ENCODE measurements around the gene CRYBB1.

CRYBB1 gene

DNA sequence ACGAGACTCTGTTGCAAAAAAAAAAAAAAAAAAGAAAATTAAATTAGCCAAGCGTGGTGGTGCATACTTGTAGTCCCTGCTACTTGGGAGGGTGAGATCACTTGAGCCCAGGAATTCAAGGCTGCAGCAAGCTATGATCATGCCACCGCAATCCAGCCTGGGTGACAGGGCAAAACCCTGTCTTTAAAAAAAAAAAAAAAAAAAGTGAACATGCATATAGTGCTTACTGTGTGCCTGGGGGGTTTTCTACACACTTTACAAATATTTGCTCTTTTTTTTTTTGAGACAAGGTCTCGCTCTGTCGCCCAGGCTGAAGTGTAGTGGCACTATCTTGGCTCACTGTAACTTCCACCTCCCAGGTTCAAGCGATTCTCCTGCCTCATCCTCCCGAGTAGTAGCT is 40.7 kb downstream of the CRYBB1 start:
- no peak for DNase-seq (ENCODE audit: low read depth in 2 of 2)

DNA sequence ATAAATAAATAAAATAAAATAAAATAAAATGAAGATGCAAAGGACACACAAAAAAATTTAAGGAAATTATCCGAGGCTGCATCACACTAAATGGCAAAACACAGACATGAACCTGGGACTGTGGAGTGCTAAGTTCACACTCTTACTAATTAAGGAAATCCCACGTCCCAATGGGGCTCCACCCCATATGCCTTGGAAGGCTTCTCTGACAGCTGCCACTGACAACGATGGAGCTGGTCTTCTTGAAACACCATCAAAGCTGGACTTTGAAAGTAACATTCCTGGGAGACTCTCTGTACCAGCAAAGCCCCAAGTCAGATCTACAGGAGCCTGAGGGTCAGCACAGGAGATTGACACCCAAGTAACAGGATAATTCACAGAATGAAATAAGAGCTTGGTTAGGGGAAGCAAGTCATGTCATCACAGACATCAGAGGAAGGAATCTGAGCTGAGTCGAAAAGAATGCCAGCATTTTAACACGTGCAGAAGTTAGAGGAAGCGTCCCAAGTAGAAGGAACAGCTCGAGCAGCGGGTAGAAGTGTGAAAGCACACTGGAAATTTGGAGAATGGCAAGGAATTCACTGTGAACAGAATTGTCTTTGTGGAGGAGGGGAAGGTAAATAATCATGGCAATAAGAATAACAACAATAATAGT is 41.7 kb downstream of the CRYBB1 start:
- DNase-seq (ENCODE audit: low read depth in 2 of 2), result no peak

DNA sequence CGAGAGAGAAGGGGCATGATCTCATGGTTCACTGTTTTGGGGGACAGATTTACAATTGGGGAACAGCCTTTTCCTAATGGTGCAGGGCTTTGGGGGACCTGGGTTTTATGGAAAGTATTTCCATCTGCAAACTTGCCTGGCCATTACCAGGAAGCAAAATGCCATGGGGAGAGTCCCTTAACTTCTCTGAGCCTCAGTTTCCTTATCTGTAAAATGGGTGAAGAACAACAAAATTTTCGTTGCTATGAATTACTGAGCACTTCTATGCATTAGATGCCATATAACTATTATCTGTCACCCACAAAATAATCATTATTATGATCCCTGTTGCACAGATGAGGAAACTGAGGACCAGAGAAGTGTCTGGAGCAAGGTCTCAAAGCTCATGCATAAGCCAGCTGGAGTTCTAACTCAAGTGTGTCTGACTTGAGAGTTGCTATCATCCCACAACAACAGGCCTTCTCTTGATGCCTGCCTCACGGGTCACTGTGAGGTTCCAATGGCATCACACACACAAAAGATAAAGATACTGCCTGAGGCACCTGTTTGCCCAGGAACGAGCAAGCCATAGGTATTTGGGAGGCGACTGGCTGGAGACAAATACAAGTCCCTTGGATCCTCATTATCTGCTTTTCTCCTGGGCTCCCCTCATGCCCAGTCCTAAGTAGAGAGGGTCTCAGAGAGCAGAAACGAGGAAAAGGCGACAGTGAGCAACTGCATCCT is 43.7 kb downstream of the CRYBB1 start:
- no peak for DNase-seq (ENCODE audit: low read depth in 2 of 2)

DNA sequence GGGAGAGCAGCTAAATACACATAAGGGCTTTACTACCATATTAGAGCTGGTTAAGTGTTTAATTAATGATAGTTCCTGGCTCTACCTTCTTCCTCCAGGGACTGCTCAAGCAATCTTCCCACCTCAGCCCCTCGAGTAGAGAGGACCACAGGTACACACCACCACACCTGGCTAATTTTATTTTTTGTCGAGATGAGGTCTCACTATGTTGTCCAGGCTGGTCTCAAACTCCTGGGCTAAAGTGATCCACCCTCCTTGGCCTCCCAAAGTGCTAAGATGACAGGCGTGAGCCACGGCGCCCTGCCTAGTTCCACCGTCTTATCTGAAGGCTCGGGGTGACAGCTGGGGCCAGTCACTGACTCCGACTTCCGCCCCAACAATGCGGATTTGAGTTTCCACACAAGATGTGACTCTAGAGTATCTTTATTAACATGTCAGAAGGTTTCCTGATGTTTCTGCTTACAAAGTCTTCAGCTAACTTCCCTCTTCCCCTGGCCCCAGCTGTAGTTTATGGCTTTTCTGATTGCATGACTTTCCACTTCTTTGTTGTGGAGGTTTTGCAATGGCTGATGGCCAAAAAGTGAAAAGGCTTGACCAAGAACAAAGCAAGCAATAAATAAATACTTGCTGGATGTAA is 44.7 kb downstream of the CRYBB1 start:
- DNase-seq (ENCODE audit: low read depth in 2 of 2), result no peak

DNA sequence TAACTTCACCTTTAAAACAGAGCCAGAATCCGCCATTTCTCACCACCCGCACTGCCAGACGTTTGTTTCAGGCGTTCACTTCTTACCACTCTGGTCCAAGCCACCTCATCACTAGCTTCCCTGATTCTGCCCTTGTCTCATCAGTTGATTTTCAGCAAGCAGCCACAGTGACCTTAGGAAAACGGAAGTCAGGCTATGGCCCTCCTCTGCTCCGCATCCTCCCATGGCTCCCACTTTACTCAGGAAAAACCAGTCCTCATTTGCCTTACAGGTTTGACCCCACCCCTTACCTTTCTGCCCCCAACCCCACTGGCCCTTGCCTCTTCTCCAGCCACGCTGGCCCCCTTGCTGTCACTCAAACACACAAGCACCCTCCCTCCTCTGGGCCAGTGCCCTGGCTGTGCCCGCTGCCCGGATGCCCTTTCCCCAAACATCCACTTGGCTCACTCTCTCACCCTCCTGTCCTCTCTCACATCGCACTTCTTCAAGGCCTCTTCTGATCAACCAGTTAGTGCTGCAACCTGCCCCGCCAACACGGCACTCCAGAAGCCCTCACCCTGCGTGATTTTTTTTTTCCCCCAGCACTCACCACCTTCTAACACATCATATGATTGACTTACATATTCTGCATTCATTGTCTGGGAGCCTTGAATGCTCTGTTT is 46.8 kb downstream of the CRYBB1 start:
- DNase-seq (ENCODE audit: low read depth in 2 of 2), result no peak

DNA sequence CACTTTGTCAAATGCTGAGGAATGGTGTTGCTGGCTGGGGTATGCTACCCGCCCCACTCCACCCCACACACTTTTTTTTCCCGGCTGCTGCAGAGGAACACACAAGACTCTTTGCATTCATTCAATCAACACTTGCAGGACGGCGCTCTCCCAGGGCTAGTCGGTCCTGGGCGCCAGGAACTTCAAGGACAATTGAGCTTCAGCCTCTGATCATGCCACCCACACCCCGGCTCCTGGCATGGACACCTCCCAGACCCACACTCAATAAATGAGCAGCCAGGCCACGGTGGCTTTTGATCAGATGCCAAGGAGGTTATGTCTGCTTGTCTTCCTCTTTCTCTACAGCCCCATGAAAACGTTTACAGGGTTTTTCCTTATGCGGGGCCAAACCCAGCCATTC is 47.7 kb downstream of the CRYBB1 start:
- no peak for DNase-seq (ENCODE audit: low read depth in 2 of 2)

DNA sequence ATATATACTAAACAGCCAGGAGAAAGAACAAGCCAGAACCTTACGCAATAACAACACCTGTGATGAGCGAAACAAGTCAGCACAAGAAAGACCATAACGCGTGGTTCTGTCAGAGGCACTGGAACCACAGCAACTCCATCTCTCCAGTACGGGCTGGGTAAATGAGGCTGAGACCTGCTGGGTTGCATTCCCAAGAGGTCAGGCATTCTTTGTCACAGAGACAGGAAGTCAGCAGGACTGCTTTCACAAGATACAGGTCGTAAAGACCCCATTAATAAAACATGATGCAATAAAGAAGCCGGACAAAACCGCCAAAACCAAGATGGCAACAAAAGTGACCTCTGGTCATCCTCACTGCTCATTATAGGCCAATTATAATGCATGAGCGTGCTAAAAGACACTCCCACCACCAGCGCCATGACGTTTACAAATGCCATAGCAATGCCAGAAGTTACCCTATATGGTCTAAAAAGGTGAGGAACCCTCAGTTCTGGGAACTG is 49.6 kb downstream of the CRYBB1 start:
- no peak for DNase-seq (ENCODE audit: low read depth in 2 of 2)

DNA sequence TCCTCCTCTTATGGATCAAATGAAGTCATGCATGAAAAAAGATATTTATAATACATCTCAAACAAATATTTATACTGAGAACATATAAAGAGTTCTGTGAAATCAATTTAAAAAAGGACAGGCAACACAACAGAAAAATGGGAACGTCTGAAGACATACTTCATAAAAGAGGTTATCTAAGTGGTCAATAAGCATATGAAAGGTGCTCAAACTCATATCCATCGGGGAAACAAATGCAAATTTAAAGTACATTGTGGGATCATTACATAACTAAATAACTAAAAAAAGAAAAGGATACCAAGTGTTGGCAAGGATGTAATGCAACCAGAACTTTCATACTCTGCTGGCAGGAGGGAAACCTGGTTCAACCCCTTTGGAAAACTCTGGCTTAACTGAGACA is 50.2 kb downstream of the CRYBB1 start:
- no peak for DNase-seq (ENCODE audit: low read depth in 2 of 2)

DNA sequence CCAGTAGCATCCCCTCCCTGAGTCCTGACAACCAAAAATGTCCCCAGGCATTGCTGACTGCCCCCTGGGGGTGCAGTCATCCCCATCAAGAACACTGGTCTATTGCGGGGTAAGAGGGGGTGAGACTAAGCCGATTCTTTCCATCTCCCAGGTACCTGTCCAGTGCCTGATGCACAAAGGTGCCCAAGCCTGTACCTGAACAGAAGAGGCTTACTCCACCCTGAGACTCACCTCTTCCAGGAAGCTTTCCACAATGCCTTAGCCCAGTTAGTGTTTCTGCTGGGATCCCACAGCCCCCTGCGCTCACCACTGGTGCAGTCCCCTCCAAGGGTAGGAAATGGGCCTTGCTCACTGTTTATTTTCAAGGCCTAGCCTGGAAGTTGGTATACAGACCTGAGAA is 50.8 kb downstream of the CRYBB1 start:
- no peak for DNase-seq (ENCODE audit: low read depth in 2 of 2)

DNA sequence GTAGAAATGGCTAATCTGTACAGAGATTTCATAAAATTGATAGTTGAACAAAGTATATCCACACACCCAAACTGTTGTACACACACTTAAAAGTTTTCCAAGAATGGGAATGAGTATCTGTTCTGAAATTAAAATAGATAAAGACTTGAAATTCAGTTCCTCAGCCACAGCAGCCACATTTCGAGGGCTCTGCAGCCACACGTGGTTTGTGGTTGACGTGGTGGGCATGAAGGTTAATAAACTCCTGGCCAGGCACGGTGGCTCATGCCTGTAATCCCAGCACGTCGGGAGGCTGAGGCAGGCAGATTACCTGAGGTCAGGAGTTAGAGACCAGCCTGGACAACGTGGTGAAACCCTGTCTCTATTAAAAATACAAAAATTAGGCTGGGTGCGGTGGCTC is 51.9 kb downstream of the CRYBB1 start:
- no peak for DNase-seq (ENCODE audit: low read depth in 2 of 2)

DNA sequence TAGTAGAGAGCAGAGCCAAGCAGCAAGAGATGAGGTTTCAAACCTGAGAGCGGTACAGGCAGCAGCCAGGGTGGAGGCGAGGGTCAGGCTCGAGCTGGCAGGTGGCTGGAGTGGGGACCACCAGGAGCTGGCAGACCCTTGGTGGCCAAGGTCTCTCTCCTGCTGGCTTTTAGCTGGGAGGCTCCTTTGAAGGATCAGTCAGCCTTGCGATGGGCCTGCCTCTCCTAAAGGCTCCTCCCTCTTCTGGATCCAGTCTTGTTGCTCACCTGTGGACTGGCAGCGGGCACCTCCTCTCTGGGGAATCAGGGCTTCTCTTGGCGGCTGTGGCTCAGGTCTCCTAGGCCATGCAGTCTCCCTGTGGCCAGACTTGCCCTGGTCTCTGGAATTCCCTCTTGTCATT is 52.6 kb downstream of the CRYBB1 start:
- no peak for DNase-seq (ENCODE audit: low read depth in 2 of 2)

DNA sequence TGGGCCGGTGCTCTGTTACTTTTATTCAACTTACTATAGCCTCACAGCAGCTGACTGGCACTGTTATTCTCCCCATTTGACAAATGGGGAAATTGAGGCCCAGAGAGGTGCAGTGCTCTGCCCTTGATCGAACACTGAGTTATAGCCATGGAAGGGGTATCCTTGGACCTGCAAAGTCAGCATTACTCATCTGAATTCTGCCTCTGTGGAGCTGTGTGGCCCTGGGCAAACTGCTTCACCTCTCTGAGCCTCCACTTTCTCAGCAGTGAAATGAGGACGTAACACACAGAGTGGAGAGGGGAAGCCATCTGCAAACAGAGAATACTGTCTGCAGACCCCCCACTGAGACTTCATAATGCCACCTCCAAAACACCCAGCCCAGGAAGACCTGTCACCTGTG is 53.2 kb downstream of the CRYBB1 start:
- DNase-seq (ENCODE audit: low read depth in 2 of 2), result no peak

DNA sequence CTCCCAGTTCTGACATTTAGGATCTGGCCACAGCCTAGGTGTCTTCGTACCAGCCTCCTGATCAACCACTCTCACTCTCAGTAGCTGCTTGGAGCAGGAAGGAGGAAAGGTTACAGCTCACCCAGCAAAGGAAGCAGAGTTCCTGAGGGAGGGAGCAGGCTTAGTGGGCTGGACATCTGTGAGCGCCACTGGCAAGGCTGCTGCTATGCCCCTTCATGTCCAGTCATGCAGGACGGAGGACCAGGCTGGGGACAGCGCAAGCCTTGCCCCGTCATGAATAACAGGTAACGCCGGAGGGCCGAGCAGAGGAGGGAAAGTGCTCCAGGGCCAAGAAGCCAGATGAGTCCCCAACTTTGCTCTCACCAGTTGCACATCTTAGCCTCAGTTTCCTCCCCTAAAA is 53.6 kb downstream of the CRYBB1 start:
- no peak for DNase-seq (ENCODE audit: low read depth in 2 of 2)

DNA sequence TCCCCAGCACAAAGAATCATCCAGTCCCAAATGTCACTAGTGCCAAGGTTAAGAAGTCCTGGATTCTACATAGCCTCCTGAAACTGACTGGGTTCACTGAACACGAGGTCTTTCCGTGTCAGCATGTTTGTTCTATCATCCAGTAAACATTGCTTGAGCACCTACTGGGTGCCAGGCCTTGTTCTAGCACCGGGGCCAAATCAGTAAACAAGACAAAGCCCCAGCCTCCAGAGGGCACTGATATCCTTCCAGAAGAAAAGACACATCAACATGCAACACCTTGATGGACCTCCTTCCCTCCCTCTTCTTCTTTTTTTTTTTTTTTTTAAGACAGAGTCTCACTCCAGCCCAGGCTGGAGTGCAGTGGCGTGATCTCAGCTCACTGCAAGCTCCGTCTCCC is 54.8 kb downstream of the CRYBB1 start:
- DNase-seq (ENCODE audit: low read depth in 2 of 2), result no peak

DNA sequence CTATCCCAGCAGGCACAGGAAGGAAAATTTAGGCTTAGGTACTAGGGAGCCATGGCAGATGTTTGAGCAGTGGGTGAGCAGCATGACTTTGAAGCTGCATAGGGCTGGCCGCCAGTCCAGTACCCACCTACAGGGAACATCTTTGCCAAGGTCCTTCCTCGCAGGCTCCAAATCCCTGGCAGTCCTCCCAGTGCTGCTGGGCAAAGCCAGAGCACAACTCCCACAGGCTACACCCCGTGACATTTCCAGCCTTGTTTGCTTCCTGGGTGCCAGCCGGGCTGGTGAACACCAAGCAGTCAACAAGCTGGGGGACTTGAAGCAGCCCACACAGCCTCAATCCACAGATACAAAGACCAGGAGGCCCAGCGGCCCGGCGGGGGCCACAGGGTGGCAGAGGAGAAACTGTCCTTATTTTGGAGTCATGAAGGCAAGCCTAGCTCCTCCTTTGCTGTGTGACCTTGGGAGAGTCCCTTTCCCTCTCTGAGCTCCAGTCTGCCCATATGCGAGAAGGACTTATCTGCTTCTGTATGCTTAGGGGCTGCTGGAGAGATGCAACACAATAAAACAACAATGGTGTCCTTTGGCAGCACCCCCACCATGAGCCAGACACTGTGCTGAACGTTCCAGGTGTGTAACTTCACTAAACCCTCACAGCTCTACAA is 55.9 kb downstream of the CRYBB1 start:
- no peak for DNase-seq (ENCODE audit: low read depth in 2 of 2)

DNA sequence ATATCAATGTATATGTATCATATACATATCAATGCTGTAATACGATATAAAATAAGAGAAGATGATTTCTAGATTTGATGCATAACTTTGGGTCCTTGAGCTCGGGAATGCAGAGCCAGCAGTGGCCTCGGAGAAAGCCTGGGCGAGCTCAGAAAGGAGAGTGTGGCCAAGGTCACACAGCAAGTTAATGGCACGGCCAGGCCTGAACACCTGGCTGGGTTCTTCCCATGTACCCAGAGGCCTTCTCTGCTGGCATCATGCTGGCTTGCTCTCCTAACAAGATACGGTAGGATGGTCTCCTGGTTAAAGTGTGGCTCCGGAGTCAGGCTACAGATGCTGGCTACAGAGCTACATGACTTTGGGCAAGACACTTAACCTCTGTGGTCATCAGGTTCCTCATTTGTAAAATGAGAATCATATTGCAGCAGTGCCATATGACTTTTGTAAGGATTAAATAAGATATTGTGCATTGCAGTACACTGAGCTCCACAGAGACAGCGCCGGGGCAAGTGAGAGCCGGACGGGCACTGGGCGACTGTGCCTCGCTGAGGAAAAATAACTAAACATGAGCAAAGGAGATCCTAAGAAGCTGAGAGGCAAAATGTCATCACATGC is 57.8 kb downstream of the CRYBB1 start:
- no peak for DNase-seq (ENCODE audit: low read depth in 2 of 2)

DNA sequence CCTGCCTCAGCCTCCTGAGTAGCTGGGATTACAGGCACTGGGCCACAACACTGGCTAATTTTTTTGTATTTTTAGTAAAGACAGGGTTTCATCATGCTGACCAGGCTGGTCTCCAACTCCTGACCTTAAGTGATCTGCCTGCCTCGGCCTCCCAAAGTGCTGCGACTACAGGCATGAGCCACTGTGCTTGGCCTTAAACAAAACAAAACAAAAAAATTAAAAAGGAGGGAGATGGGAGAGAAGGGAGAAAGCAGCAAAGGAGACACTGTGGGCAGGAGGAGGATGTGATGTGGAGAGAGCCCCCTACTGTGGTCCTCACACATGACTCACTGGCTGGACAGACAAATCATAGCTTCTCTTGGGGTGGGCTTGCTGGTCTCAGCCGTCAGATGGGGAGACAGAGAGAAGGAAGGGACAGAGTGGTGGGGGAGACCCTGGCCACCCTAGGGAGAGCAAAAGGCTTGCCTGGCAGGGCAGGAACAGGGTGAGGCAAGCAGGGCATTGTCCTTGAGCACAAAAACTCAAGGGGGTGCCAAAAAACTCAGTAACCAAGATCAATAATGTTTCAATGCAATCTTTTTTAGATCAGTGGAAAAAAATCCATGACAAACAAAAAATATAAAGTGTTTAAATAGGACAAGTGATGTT is 59.5 kb downstream of the CRYBB1 start:
- no peak for DNase-seq (ENCODE audit: low read depth in 2 of 2)

DNA sequence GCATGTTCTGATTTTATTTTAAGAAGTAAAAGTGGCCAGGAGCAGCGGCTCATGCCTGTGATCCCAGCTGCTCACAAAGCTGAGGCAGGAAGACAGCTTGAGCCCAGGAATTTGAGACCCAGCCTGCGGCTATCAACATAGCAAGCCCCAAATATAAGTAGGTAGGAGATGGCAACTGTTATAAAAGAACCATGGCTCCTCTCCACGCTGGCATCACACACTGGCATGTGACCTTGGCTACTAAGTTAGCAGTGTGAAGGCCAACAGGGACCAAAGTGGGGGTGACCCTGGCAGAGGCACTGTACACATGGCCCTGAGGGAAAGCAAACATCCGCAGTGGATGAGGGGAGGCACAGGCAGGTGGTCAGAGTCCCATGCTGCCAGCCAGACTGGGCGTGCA is 60.9 kb downstream of the CRYBB1 start:
- no peak for DNase-seq (ENCODE audit: low read depth in 2 of 2)

DNA sequence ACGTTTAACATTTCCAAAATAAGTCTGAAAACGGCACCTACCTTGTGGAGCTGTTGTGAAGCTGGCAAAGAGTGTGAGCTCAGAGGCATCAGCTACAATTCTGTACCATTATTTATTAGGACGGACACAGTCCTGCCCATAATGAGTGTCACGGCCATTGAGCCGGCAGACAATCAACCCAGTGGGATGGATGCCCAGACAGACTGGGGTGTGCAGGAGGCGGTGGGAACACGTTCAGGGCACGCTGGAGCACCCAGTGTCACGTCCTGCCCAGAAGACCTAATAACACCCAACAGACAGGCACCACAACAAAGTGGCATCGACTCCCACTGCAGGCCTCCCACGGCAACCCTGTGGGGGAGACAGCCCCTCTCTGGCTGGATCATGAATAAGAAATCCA is 62.3 kb downstream of the CRYBB1 start:
- DNase-seq (ENCODE audit: low read depth in 2 of 2), result no peak

DNA sequence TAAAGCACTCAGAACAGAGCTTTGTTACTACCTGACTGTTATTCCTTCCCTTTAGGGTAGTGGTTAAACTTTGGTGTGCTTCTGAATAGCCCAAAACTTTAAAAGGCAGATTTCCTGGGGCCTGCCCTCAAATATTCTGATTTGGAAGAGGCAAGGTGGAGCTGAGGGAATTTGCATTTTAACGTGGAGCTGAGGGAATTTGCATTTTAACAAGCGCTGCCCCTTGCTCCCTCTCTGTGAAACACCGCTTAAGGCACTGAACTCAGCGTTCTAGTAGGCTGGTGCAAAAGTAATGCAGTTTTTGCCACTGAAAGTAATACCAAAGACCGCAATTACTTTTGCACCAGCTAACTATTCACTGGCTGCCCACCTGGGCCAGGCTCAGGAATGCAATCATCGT is 62.9 kb downstream of the CRYBB1 start:
- DNase-seq (ENCODE audit: low read depth in 2 of 2), result no peak

Measured in activated CD8-positive, alpha-beta memory T cell treated with anti-CD3 and anti-CD28 coated beads for 4 hours (primary cell).